ENCODE measurements around the gene CIAO3.
"Not testable (repeated sequence)": the region's sequence is repeated elsewhere in the genome, so short reads cannot be mapped to it uniquely, and the experiment has no call there.

CIAO3 gene

DNA sequence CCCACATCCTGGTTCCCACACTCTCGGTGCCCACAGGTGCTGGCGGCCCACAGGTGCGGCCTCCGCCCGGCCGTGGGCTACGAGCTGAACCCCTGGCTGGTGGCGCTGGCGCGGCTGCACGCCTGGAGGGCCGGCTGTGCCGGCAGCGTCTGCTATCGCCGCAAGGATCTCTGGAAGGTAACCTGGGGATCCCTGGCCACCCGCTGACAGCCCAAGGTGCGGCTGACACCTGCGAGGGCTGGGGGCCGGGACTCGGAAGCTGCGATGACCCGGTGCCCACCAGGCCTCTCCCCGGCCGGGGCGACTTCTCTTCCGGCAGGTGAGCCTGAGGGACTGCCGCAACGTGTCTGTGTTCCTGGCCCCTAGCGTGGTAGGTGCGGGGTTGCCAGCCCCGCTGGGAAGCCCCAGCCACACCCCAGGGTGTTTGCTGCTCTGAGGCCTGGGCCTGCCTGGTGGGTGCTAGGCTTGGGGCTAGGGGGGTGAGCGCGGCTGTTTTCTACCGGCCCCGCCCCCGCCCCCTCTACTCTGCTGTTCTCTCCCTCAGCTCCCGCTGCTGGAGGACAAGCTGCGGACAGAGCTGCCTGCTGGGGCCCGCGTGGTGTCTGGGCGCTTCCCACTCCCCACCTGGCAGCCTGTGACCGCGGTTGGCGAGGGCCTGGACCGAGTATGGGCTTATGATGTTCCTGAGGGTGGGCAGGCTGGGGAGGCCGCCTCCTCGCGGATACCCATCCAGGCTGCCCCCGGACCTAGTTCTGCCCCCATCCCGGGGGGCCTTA lies 18.8 kb downstream of the CIAO3 start:
- no peak for DNase-seq

DNA sequence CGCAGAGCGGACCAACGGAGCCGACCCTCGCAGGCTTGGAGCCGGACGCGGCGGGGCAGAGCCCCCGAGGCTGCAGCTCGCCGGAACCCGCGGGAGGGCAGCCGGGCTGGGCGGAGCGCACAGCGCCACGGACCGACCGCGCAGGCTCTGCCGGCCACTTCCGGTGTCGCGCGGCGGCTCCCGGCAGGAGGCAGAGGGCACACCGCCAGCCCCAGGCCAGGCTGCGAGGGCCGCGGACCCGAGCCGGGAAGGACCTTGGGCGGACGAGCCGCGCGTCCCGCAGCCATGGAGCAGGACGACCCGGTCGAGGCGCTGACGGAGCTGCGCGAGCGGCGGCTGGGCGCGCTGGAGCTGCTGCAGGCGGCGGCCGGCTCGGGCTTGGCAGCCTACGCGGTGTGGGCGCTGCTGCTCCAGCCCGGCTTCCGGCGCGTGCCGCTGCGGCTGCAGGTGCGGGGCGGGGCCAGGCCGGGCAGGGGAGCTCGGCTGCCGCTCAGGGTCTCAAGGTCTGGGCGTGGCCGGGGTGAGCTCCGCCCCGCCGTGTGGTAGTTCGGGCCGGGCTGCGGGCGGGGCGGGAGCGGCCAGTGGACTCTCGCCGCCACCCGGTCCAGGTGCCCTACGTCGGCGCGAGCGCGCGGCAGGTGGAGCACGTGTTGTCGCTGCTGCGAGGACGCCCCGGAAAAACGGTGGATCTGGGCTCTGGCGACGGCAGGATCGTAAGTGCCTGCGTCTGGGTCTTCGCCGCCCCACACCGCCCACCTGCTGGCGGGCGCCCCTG lies 19.6 kb downstream of the CIAO3 start, which contains the start of gene ANTKMT:
Gene ANTKMT (plus strand): TSS at position 157 of the 775 bp plus-strand sequence. CDS start 129 bp downstream, at position 286.
- DNase-seq: peak; percentile 73

DNA sequence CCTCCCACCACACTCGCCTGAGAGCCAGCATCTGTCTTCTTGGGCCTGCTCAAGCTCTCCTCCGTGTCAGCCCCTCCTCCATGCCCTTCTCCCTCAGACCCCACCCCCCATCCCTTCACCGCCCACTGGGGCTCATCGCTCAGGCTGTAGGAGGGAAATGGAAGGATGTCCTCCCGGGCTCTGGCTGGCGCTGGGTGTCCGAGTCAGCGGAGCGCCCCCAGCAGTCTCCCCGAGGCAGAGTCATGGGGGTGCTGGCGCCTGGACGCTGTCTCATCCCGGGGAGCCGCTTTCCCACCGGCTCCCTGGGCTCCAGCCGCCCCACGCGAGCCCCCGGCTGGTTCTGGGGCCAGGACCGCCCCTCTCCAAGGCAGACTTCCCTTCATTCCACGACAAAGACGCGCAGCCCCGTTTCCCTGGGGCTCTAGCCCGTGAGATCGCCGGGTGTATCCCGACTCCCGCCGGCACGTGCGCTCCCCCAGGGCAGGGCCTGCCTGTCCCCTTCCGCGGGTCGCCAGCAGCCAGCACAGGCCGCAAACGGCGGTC lies 20.3 kb downstream of the CIAO3 start:
- no peak for DNase-seq

DNA sequence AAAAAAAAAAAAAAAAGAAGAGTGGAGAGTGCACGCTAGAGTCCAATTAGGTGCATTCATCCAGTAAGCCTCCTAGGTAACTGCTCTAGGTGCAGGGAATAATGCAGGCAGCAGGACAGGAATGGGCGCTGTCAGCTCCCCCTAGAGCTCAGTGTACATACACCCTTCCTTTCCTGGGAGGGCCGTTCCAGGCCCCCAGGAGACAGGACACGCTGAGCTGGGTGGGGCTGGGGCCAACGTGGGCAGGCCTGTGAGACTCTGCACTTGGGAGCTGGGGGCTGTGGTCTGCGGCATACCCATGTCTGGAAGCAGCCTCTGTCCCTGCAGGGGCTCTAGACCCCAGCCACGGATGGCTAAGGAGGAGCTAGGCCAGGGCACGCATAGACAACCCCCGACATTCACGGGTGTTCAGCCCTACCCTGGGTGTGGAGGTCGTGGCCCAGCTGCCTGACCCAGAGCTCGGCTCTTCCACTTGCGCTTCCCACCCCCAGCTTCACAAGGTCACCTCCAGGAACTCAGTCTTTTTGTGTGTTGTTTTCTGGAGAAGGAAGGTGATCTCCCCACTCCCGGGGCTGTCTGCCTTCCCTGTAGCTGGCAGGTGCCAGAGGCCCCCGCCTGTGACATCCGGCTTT lies 20.9 kb downstream of the CIAO3 start:
- no peak for DNase-seq

DNA sequence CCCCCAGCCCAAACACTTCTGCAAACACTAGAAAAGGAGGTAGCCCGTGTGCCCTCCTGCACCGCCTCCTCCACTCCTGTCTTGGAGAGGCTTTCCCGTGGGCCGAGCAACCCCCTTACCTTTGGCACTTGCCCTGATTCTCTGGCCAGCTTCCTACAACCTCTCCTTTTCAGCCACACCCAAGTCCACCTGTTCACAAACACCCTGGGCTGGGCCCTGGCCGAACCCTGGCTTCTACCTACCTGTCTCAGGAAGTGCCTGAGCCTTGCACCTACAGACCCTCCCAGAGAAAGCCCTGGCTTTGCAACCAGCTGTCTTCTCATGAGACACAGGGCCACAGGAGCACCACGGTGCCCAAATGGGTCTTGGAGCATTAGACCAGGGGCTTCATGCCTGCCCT lies 21.9 kb downstream of the CIAO3 start:
- no peak for DNase-seq

DNA sequence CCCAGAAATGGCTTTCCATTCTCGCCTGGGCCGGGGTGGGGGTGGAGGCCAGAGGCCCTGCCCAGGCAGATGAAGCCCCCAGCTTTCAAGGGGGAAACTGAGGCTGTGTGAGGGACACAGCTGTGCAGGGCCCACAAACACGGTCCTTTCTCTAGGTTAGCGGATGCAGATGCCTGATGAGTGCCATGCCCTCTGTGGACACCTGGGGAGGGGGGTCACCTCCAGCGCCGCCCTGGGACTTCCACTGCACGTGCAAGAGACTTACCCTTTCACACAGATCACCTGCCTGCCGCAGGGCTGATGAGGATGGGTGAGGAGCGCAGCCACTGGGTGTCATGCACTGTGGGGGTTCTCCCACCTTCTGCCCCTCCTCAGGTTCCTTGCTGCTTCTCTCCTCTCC lies 22.4 kb downstream of the CIAO3 start:
- no peak for DNase-seq

DNA sequence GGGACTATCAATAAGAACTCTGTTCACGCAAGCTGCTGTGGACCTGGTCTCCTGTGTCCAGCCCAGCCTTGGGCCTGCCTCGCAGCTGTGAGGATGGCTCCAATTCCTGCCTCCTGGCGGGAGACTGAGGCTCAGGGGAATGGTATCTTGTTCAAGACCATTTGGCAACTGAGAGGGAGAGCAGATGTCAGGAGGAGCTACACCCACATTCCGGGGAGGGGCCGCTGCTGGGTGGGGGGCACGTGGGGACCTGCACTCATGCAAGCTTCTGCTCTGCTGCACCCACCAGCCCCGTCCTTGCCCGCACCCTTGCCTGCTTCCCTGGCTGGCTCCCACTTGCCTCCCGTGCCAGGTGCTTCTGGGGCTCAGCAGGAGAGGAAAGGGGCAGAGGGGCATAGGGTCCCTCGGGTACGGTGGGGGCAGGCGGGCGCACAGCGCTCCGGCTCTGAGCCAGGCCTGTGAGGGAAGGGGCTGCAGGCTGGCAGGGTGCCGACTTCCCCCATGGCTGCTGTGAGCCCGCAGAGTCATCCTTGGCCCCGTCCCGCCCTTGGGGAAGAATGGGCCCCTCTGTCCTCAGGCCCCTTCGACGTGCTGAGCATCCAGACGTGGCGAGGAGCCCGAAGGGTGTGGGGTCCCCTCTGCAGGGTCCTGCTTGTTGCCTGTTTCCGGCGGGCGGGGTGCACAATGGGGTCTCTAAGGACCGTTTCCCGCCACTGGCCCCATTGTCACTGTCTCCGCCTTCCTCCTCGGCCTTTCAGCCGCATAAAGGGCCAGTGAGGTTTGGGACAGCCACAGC lies 23.1 kb downstream of the CIAO3 start:
- no peak for DNase-seq

DNA sequence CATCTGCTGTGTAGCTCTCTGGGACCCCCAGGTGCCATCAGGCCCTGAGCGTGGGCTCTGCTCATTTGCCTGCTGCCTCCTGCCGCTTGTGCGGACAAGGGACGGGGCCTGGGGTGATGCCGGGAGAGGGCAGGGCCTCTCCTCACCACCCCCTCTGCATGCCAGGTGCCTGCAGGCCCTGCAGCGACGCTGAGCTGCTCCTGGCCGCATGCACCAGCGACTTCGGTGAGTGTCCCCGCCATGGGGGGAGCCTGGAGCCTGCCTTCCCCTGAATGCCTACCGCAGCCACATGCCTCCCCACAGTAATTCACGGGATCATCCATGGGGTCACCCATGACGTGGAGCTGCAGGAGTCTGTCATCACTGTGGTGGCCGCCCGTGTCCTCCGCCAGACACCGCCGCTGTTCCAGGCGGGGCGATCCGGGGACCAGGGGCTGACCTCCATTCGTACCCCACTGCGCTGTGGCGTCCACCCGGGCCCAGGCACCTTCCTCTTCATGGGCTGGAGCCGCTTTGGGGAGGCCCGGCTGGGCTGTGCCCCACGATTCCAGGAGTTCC lies 23.9 kb downstream of the CIAO3 start:
- DNase-seq: no peak

DNA sequence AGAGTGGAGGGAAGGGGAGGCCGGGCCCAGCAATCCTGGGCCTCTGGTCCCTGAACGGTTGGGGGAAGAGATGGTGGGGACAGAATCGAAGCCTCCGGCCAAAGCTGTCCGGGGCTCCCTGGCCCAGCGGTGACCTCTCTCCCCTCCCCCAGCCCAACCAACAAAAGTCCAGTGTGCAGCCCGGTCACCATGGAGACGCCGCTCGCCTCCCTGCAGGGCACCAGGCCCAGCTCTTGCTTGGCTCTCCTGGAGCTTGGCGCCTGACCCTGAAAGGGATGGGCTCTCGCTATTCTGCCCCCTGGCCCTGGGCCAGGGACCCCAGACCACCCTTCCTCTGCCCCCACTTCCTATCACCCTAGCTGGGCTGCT lies 24.6 kb downstream of the CIAO3 start:
- no peak for DNase-seq

DNA sequence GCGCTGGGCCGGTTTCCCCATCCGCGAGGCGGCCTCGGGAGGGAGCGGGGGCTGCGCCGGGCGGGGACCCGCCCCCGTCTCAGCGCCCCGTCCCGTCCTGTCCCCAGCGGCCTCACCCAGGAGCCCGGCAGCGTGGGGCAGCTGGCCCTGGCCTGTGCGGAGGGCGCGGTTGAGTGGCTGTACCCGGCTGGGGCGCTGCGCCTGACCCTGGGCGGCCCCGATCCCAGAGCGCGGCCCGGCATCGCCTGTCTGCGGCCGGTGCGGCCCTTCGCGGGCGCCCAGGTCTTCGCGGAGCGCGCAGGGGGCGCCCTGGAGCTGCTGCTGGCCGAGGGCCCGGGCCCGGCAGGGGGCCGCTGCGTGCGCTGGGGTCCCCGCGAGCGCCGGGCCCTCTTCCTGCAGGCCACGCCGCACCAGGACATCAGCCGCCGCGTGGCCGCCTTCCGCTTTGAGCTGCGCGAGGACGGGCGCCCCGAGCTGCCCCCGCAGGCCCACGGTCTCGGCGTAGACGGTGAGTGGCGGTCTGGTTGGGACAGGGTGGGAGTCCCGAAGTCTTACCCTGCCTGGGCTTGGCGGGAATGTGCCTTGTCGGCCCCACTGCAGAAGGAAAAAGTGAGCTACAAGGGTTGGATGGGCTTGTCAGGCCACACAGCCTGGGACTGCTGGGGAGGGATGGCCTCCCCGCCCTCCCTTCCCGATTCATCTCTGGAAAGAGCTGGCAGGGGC lies 25.2 kb downstream of the CIAO3 start:
- no peak for DNase-seq

DNA sequence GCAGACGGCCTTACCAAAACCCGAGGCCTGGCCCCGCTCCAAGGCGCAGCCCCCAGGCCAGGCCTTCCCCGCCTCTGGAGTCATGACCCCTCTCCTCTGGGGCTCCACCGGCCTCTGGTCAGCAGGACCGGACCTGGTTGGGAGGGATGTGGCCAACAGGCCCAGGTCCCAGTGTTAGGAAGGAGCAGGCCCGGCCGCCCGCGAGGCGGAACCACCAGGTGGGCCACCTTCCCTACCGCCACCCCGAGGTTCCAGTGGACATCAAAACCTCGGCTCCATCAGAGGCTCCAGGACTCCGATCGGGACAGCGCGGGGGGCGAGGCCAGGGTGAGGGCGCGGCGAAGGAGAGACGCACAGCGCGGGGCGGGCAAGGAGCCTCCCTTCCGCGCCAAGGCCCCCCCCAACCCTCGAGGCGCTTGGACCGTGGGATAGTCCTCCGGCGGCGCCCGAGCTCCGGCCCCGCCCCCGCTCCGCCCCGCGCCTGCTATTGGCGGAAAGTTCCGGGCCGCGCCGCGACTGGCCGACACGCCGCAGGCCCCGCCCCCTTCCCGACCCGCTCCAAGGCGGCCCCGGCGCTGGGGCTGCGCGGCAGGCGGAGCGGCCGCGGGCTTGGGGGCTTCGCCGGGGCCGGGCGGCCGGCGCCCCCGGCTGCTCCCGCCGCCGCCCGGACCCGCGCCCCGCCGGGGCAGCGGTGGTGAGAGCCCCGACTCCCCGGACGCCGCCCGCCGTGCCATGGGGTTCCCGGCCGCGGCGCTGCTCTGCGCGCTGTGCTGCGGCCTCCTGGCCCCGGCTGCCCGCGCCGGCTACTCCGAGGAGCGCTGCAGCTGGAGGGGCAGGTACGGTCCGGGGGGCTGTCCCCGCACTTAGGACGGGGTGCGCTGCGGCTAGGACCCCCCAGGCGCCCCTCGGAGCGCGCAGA lies 26.0 kb downstream of the CIAO3 start, which contains the start of gene METRN:
Gene METRN (plus strand): TSS at position 561 of the 919 bp plus-strand sequence. CDS start 172 bp downstream, at position 733.
- DNase-seq: no peak

DNA sequence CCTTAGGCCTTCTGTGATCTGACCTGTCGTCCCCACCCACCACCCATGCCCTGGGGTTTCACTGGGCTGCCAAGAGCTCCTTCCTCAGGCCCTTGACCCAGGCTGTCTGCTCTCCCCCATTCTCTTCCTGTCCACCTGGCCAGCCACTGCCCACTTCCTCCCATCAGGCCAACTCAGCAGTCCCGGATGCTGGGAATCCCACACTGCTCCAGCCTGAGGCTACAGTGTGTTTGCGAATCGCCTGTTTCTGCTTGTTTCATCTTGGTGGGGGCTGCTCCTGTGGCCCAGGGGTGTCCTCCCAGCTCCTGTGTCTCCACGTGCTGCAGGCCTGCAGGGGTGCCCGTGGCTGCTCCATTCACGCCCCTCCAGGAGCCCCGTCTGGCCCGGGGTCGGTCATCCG lies 26.7 kb downstream of the CIAO3 start:
- no peak for DNase-seq

DNA sequence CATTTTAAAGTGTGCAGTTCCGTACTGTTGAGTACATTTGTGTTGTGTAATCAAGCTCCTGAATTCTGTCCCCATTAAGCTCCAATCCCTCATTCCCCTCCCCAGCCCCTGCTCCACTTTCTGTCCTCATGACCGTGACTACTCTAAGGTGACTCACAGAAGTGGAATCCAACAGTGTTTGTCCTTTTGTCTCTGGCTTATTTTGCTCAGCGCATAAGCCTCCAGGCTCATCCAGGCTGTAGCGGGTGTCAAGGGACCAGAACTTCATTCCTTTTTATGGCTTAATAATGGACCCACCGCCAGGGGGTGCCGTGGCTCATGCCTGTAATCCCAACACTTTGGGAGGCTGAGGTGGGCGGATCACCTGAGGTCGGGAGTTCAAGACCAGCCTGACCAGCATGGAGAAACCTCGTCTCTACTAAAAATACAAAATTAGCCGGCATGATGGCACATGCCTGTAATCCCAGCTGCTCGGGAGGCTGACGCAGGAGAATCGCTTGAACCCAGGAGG lies 28.0 kb downstream of the CIAO3 start:
- not testable (repeated sequence) for DNase-seq

DNA sequence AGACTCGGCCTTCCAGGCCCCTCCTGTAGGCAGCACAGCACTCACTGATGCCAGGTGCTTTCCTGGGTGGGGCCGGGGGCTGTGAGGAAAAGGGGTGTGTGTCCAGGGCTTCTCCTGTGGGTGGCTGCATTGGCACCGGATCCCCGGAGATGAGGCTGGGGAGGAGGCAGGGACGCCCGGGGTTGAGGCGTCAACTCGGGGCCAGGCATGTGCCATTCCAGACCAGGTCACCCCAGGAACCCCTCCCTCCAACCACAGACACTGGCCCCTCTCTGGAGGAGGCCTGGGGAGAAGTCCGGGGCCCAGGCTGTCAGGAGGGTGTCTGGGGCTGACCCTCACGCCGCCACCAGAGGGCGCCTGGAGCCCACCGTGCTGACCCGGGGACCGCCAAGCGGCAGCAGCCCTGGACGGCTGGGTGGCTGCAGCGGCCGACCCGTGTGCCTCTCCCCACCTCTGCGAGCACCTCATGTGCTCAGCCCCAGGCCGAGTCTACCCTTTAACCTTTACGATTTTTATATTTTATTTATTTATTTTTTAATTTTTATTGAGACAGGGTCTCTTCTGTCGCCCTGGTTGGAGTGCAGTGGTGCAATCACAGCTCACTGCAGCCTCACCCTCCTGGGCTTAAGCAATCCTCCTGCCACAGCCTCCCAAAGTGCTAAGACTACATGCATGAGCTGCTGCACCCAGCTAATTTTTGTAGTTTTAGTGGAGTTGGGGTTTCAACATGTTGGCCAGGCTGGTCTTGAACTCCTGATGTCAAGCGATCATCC lies 29.1 kb downstream of the CIAO3 start:
- peak; percentile 61 for DNase-seq

DNA sequence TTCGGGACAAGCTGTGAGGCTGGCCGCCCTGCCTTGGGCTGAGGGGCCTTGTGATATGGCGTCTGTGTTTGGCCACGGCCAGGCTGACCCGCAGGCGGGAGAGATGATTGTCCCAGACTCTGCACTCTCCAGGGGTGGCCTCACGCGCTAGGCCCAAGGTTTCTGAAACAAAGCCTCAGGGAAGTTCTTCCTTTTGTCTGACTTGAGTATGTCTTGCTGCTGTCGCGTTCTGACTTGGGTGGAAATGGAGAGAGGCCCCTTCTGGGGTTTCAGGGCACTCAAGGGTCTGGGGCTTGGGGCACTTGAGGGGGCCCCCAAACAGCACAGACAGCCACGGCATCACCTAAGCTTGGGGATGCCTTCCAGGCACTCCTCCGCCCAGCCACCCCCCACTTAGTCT lies 29.7 kb downstream of the CIAO3 start:
- no peak for DNase-seq

DNA sequence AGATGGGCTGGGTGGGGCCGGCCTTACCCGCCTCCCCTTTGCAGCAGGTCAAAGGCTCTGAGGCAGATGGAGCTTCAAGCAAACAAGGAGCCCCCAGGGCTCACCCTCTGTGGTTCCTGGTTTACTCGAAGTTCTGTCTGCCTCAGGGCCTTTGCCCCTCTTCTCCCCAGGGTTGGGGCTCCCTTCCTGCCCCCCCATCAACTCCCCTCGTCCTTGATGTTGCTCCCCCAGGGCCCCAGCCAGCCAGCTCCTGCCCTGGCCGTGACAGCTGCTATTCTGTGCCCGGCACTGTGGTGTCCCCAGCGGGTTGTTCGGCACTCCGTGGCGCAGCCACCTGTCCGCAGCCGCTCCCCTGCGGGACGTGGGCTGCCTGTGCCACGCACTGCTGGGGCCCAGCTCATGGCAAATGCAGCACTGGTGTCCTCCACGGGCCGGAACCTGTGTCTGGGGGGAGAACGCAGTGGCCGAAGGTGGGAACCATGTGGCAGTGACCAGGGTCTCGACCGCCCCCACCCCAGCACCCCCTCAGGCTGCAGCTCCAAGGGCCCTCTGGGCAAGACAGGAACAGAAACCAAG lies 30.2 kb downstream of the CIAO3 start:
- no peak for DNase-seq

DNA sequence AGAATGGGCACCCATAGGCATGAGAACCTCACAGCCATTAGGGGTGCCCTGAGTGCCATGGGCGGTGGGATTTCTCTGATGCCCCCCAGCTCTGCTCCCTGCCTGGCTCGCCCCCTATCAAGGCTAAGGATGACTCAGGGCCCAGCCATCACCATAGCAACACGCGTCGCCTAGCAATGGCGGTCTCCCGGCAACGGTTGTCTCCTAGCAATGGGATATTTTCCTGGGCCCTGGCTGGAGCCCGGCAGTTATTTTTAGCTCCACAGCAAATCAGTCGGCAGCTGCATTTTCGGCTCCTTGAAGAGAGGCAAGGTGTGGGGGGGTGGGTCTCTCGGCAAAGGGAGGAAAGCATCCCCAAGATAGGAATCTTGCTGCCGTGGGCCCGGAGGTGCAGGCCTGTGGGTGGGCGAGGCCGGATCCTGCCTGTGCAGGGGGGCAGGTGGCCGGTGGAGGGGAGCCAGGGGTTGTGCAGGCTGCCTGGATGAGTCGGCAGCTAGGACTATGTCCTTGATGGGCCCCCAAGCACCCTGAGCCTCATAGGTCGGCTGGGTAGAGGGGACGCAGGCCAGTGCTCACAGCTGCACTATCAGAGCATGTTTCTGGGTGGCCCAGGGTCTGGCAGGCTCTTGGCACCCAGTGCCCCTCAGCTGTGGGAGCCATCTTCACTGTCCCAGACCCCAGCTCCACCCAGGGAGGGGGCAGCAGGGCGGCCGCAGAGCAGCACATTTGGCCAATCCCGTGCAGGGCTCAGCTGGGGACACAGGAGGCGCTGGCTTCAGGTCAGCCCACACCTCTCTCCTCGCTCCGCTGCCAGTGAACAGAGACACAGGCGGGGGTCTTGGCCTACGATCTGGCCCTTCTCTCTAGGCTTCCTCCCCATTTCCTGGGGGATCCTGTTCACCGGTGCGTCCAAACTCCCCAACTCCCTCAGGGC lies 31.0 kb downstream of the CIAO3 start:
- DNase-seq: peak; percentile 79

DNA sequence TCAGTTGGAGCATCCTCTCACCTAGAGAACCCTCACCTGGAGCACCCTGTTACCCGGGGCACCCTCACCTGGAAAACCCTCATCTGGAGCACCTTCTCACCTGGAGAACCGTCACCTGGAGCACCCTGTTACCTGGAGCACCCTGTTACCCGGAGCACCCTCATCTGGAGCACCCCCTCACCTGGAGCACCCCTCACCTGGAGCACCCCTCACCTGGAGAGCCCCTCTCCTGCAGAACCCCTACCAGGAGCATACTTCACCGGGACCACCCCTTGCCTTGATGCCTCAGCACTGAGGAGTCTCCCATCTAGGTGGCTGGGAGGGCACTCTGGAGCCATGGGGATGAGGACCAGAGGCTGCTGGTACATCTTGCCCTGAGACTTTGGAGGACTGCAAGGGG lies 31.8 kb downstream of the CIAO3 start:
- DNase-seq: no peak

Data from NCI-H2107 (cell line).